H1 (cell line): Measurements from ENCODE around the gene KCNV2. TPM values are rescaled to one million over a fixed set of nuclear protein-coding genes. Genes with fewer than 3 reads are reported as not detected.

Experiments used
- CTCF ChIA-PET: fragments of 300-600 bp; sonication (Branson Sonifier 250); formaldehyde crosslinking; loops from one replicate; lab custom pipeline; 2021; ENCODE audit not compliant: partially characterized antibody; lab: Charles Lee
- POLR2A ChIA-PET: fragments of 300-600 bp; sonication (Branson Sonifier 250); formaldehyde crosslinking; loops from one replicate; lab custom pipeline; 2021; ENCODE audit warnings: inconsistent platforms; ENCODE audit not compliant: partially characterized antibody; lab: Charles Lee
- DNase-seq, 2 experiments: peaks; one replicate each; pipeline versions ENCODE4 v3.0.0 to v3.0.0-alpha.2; 2010 to 2022; ENCODE audit warnings: low spot score in 2 of 2, low read depth in 1 of 2, mixed read lengths in 1 of 2
- FAIRE-seq: peaks from 2 replicates; lab custom pipeline; 2011; peaks lifted over from hg19 to GRCh38; lab: Jason Lieb, UNC
- H2AFZ ChIP-seq: 2 replicates; pipeline ENCODE4 v1.8.1; 2012; ENCODE audit warnings: low read length, inconsistent platforms
- H2AK5ac ChIP-seq: 2 replicates; pipeline ENCODE4 v1.6.1; 2013; ENCODE audit warnings: low read depth, low read length
- H2BK120ac ChIP-seq: replicated peaks from 2 replicates; pipeline ENCODE3; 2013; ENCODE audit warnings: low read depth, low read length, inconsistent platforms
- H2BK12ac ChIP-seq: 2 replicates; pipeline ENCODE4 v1.6.1; 2013; ENCODE audit warnings: low read depth, low read length
- H2BK15ac ChIP-seq: 2 replicates; pipeline ENCODE4 v1.6.1; 2013; ENCODE audit warnings: low read length
- H2BK20ac ChIP-seq: 2 replicates; pipeline ENCODE4 v1.6.1; 2013; ENCODE audit warnings: low read length
- H2BK5ac ChIP-seq: 2 replicates; pipeline ENCODE4 v1.6.1; 2013; ENCODE audit warnings: low read depth, low read length
- H3K14ac ChIP-seq: 2 replicates; pipeline ENCODE4 v1.6.1; 2013; ENCODE audit warnings: inconsistent platforms; ENCODE audit not compliant: insufficient read length
- H3K18ac ChIP-seq: 2 replicates; pipeline ENCODE4 v1.6.1; 2013; ENCODE audit warnings: low read length; ENCODE audit errors: extremely low read depth
- H3K23ac ChIP-seq: 2 replicates; pipeline ENCODE4 v1.6.1; 2013; ENCODE audit warnings: inconsistent platforms; ENCODE audit not compliant: insufficient read length
- H3K23me2 ChIP-seq: 2 replicates; pipeline ENCODE4 v1.6.1; 2013; ENCODE audit warnings: low read depth, low read length
- H3K27ac ChIP-seq: 2 replicates; pipeline ENCODE4 v1.6.1; 2011; ENCODE audit warnings: low read depth, low read length, inconsistent platforms
- H3K27me3 ChIP-seq, 4 experiments: replicated peaks in 1 of 4; 1 replicate in 1 of 4; 2 replicates in 3 of 4; pipeline versions ENCODE4 v1.6.1 to v1.8.1; 2011 to 2013; ENCODE audit warnings: low read length in 3 of 4, mild to moderate bottlenecking in 3 of 4, inconsistent platforms in 2 of 4, mixed read lengths in 2 of 4, moderate library complexity in 1 of 4; ENCODE audit not compliant: control insufficient read depth in 3 of 4, insufficient read depth in 3 of 4; ENCODE audit errors: extremely low read depth in 1 of 4
- H3K36me3 ChIP-seq, 4 experiments: 2 replicates each; pipeline versions ENCODE4 v1.6.1 to v1.8.1; 2011 to 2013; ENCODE audit warnings: mild to moderate bottlenecking in 4 of 4, low read length in 3 of 4, moderate library complexity in 2 of 4, control low read depth in 1 of 4, inconsistent platforms in 1 of 4; ENCODE audit not compliant: insufficient read depth in 4 of 4, control insufficient read depth in 2 of 4
- H3K4ac ChIP-seq: replicated peaks from 2 replicates; pipeline ENCODE3; 2013; ENCODE audit warnings: low read length, low read depth, mixed read lengths, inconsistent platforms; ENCODE audit not compliant: insufficient read length
- H3K4me1 ChIP-seq, 4 experiments: replicated peaks in 1 of 4; 1 replicate in 1 of 4; 2 replicates in 3 of 4; pipeline versions ENCODE4 v1.6.1 to v1.8.1; 2011 to 2013; ENCODE audit warnings: low read length in 3 of 4, inconsistent platforms in 2 of 4, mixed read lengths in 1 of 4; ENCODE audit not compliant: insufficient read depth in 4 of 4, control insufficient read depth in 3 of 4
- H3K4me2 ChIP-seq, 2 experiments: 2 replicates each; pipeline versions ENCODE4 v1.6.1 to v1.8.1; 2011 to 2013; ENCODE audit warnings: low read depth in 2 of 2, low read length in 2 of 2, control low read depth in 1 of 2, inconsistent platforms in 1 of 2, mild to moderate bottlenecking in 1 of 2; ENCODE audit not compliant: insufficient read depth in 1 of 2
- H3K4me3 ChIP-seq, 4 experiments: fragments of 200-600, 300-600 bp in 1 of 4; sonication (generic), shearing (Covaris generic), sonication (Bioruptor Twin) in 1 of 4; 2 replicates each; pipeline versions ENCODE4 v1.5.1 to v1.8.1; 2011 to 2016; ENCODE audit warnings: low read length in 4 of 4, low read depth in 3 of 4, control low read depth in 2 of 4, inconsistent platforms in 2 of 4, mild to moderate bottlenecking in 2 of 4, mixed read lengths in 1 of 4, moderate library complexity in 1 of 4; ENCODE audit not compliant: insufficient read depth in 2 of 4; ENCODE audit errors: extremely low read depth in 1 of 4
- H3K56ac ChIP-seq: replicated peaks from 2 replicates; pipeline ENCODE3; 2013; ENCODE audit warnings: low read depth, mild to moderate bottlenecking, mixed read lengths, low read length, inconsistent platforms; ENCODE audit not compliant: insufficient read length
- H3K79me1 ChIP-seq: 2 replicates; pipeline ENCODE4 v1.6.1; 2013; ENCODE audit warnings: low read depth, low read length, control low read depth
- H3K79me2 ChIP-seq, 2 experiments: 2 replicates each; pipeline versions ENCODE4 v1.6.1 to v1.8.1; 2012 to 2013; ENCODE audit warnings: low read length in 2 of 2, mild to moderate bottlenecking in 2 of 2, inconsistent platforms in 1 of 2; ENCODE audit not compliant: insufficient read depth in 2 of 2, control insufficient read depth in 1 of 2
- H3K9ac ChIP-seq, 4 experiments: replicated peaks in 1 of 4; 1 replicate in 1 of 4; 2 replicates in 3 of 4; pipeline versions ENCODE4 v1.6.1 to v1.8.1; 2011 to 2013; ENCODE audit warnings: low read depth in 3 of 4, low read length in 3 of 4, control low read depth in 2 of 4, mild to moderate bottlenecking in 2 of 4, moderate library complexity in 2 of 4, inconsistent platforms in 1 of 4; ENCODE audit errors: extremely low read depth in 1 of 4
- H3K9me3 ChIP-seq, 2 experiments: 2 replicates each; pipeline versions ENCODE4 v1.6.1 to v1.8.1; 2012 to 2013; ENCODE audit warnings: mild to moderate bottlenecking in 2 of 2, moderate library complexity in 2 of 2, control low read depth in 1 of 2, inconsistent platforms in 1 of 2, low read depth in 1 of 2, low read length in 1 of 2, mixed read lengths in 1 of 2; ENCODE audit not compliant: insufficient read depth in 2 of 2
- H4K20me1 ChIP-seq, 2 experiments: replicated peaks in 1 of 2; 2 replicates each; pipeline versions ENCODE3 to v1.8.1; 2011 to 2013; ENCODE audit warnings: inconsistent platforms in 2 of 2, low read length in 2 of 2, mild to moderate bottlenecking in 1 of 2; ENCODE audit not compliant: insufficient read depth in 2 of 2, control insufficient read depth in 1 of 2
- H4K5ac ChIP-seq: 2 replicates; pipeline ENCODE4 v1.6.1; 2013; ENCODE audit warnings: low read length, low read depth, mixed read lengths, inconsistent platforms; ENCODE audit not compliant: insufficient read length
- H4K8ac ChIP-seq: 2 replicates; pipeline ENCODE4 v1.8.0; 2013; ENCODE audit warnings: mild to moderate bottlenecking, moderate library complexity, low read length, inconsistent platforms; ENCODE audit not compliant: insufficient read depth; ENCODE audit errors: extremely low read depth
- H4K91ac ChIP-seq: replicated peaks from 2 replicates; pipeline ENCODE3; 2013; ENCODE audit warnings: low read length, mixed read lengths, inconsistent platforms; ENCODE audit not compliant: insufficient read length
- CHD1 ChIP-seq: IDR thresholded peaks from 2 replicates; pipeline ENCODE4 v1.6.1; 2012; ENCODE audit warnings: low read depth, low read length, improper control_type of control experiment
- EZH2 ChIP-seq: fragments of 200-600 bp; sonication (generic); IDR thresholded peaks from 2 replicates; pipeline ENCODE4 v1.7.1; 2012; ENCODE audit warnings: low read depth, mild to moderate bottlenecking, moderate library complexity, low read length, inconsistent platforms; ENCODE audit not compliant: severe bottlenecking
- HDAC6 ChIP-seq: IDR thresholded peaks from one replicate; pipeline ENCODE4 v1.7.1; 2012; ENCODE audit warnings: low read depth, mild to moderate bottlenecking, inconsistent platforms, low read length, moderate library complexity
- JUN ChIP-seq: IDR thresholded peaks from 2 replicates; pipeline ENCODE4 v1.6.1; 2011; ENCODE audit warnings: low read depth, mild to moderate bottlenecking, improper control_type of control experiment, low read length
- JUND ChIP-seq: IDR thresholded peaks from 2 replicates; pipeline ENCODE4 v1.6.1; 2011; ENCODE audit warnings: mild to moderate bottlenecking, improper control_type of control experiment, low read length
- KDM4A ChIP-seq: IDR thresholded peaks from one replicate; pipeline ENCODE4 v1.7.1; 2012; ENCODE audit warnings: low read depth, mild to moderate bottlenecking, moderate library complexity, low read length, inconsistent platforms; ENCODE audit not compliant: severe bottlenecking
- POLR2AphosphoS5 ChIP-seq: IDR thresholded peaks from 2 replicates; pipeline ENCODE4 v1.6.1; 2011; ENCODE audit warnings: low read depth, low read length
- POU5F1 ChIP-seq: IDR thresholded peaks from 2 replicates; pipeline ENCODE4 v1.6.1; 2011; ENCODE audit warnings: low read depth, mild to moderate bottlenecking, low read length, moderate library complexity
- RBBP5 ChIP-seq: IDR thresholded peaks from 2 replicates; pipeline ENCODE4 v1.7.1; 2012; ENCODE audit warnings: low read depth, mild to moderate bottlenecking, inconsistent platforms, low read length, moderate library complexity, borderline replicate concordance
- SAP30 ChIP-seq: fragments of 300-600 bp; sonication (generic); IDR thresholded peaks from 2 replicates; pipeline ENCODE4 v1.7.1; 2012; ENCODE audit warnings: low read length, moderate library complexity, mild to moderate bottlenecking, inconsistent platforms; ENCODE audit not compliant: insufficient read depth, insufficient replicate concordance
- SP1 ChIP-seq: IDR thresholded peaks from 2 replicates; pipeline ENCODE4 v1.6.1; 2011; ENCODE audit warnings: low read depth, low read length
- TBP ChIP-seq: IDR thresholded peaks from 2 replicates; pipeline ENCODE4 v1.6.1; 2011; ENCODE audit warnings: low read depth, low read length, improper control_type of control experiment
- TEAD4 ChIP-seq: IDR thresholded peaks from 2 replicates; pipeline ENCODE4 v1.6.1; 2012; ENCODE audit warnings: low read depth, low read length, inconsistent platforms, mixed read lengths
- WGBS, 2 experiments: shearing (Covaris generic) in 1 of 2; methylation state at CpG; one replicate each; pipeline versions ENCODE4 v1.1.6 to v1.1.7; 2013 to 2015; ENCODE audit warnings: low lambda C conversion rate in 2 of 2, mixed read lengths in 2 of 2, inconsistent platforms in 1 of 2, low coverage in 1 of 2, missing lambda C conversion rate in 1 of 2; ENCODE audit not compliant: insufficient replicate concordance in 2 of 2, insufficient coverage in 1 of 2, insufficient read length in 1 of 2; ENCODE audit errors: extremely low coverage in 1 of 2, missing lambda C conversion rate in 1 of 2; 5-methylcytosine and 5-hydroxymethylcytosine counted together
- polyA plus RNA-seq, 7 experiments: library from polyadenylated mRNA; depleted of rRNA in 3 of 7; stranded (reverse) in 5 of 7; unstranded in 2 of 7; fragments of >200 nt in 5 of 7; fragments of 200-250 nt in 2 of 7; gene quantifications; 1 replicate in 5 of 7; 2 replicates in 1 of 7; 4 replicates in 1 of 7; pipeline versions ENCODE4 v1.2.1 to v1.2.3, GENCODE V29; 2011 to 2013; ENCODE audit warnings: missing spikeins in 2 of 7, mixed read lengths in 2 of 7
- total RNA-seq: library from RNA; stranded (reverse); fragmentation: NEBNext Ultra II Directional; extraction: Animal tissue kit (Norgen Biotek cat#: 25700); gene quantifications from 2 replicates; pipeline ENCODE4 v1.2.1, GENCODE V29; 2021

The KCNV2 gene
- total and polyA plus RNA-seq, 2 of the 8 experiments (the other 6 are each of a cell fraction or from before 2014, with no cell fraction given), result not detected

DNA sequence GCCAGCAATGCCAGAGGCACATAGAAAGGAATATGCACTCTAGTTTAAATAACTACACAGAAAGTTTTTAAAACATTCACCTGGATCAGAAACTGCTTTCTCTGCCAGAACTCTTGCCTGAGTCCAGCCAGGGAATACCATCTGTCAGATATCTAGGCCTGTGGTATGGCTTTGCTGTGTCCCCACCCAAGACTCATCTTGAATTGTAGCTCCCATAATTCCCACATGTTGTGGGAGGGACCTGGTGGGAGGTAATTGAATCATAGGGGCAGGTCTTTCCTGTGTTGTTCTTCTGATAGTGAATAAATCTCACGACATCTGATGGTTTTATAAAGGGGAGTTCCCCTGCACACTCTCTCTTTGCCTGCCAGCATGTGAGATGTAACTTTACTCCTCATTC, 41.5 kb upstream of the KCNV2 start:
- Histone ChIP-seq H3K14ac (no peak overlapping the region), H2BK120ac (no peak overlapping the region), H3K56ac (no peak overlapping the region), H3K4me2 (no peak overlapping the region), H2AFZ (no peak overlapping the region), H3K4me1 (peaks cover 0 to 2% (median 0%) of the 10 kb centered on the region in 4 experiments; a peak in 1 of 7 replicates), H4K20me1 (no peaks in the 10 kb centered on the region), H3K9ac (no peak overlapping the region), H3K36me3 (no peaks in the 10 kb centered on the region), H3K18ac (no peak overlapping the region), H4K91ac (no peak overlapping the region), H2BK5ac (no peak overlapping the region), H2BK15ac (no peak overlapping the region), H3K79me1 (no peaks in the 10 kb centered on the region), H3K27ac (no peak overlapping the region), H4K8ac (no peak overlapping the region), H3K79me2 (no peaks in the 10 kb centered on the region), H2BK20ac (no peak overlapping the region), H3K4ac (no peak overlapping the region), H3K23me2 (no peaks in the 10 kb centered on the region), H3K4me3 (no peak overlapping the region), H2BK12ac (no peak overlapping the region), H4K5ac (no peak overlapping the region), H3K23ac (no peak overlapping the region), H3K9me3 (no peaks in the 10 kb centered on the region), H3K27me3 (no peaks in the 10 kb centered on the region), H2AK5ac (no peak overlapping the region)
- 100% methylated on average over 1 of the region's 1 CpG; no CpG with 5 or more reads in 1 of the 2 experiments for WGBS, 2 experiments
- FAIRE-seq (no peak), DNase-seq (no peak)
- POLR2A ChIA-PET, result no interaction called here
- TF ChIP-seq SP1, result no peak
- TF ChIP-seq POLR2AphosphoS5, result no peak
- no peak for TF ChIP-seq KDM4A
- no peak for TF ChIP-seq HDAC6
- TF ChIP-seq JUN, result no peak
- no peak for TF ChIP-seq SAP30
- TF ChIP-seq CHD1, result no peak
- TF ChIP-seq TBP, result no peak
- no peak for TF ChIP-seq TEAD4
- TF ChIP-seq EZH2, result no peak
- no peak for TF ChIP-seq JUND
- no peak for TF ChIP-seq RBBP5
- TF ChIP-seq POU5F1, result no peak
- CTCF ChIA-PET, result no interaction called here
